Coronary artery (tissue), 2 donors: ENCODE data around the gene ERICH6.
A peak's percentile ranks its signal among the peaks of the same experiment; 100 is the strongest.

Experiments
- DNase-seq: peaks from one replicate; pipeline ENCODE4 v3.0.0-alpha.2; 2017; ENCODE audit warnings: low spot score
- H3K27ac ChIP-seq, 2 donors: fragments of 200-600 bp; sonication (generic); one replicate each; pipeline ENCODE4 v1.5.1; 2016 to 2019
- H3K4me3 ChIP-seq: fragments of 200-600 bp; sonication (generic); 2 replicates; pipeline ENCODE4 v1.5.1; 2016; ENCODE audit warnings: mild to moderate bottlenecking, moderate library complexity
- CTCF ChIP-seq: fragments of 200-600 bp; sonication (generic); IDR thresholded peaks from one replicate; pipeline ENCODE4 v1.5.1; 2019; ENCODE audit warnings: antibody characterized with exemption

ERICH6 gene

GRCh38 chr3:150736316-150736719 is 32.6 kb upstream of the ERICH6 start:
- Histone ChIP-seq H3K27ac (no peak overlapping the region), H3K4me3 (no peak overlapping the region)
- DNase-seq, result no peak
- no peak for TF ChIP-seq CTCF

- no peak for TF ChIP-seq CTCF
- H3K4me3 ChIP-seq, result no peak overlapping the region
- no peak for DNase-seq
These were observed 31.0 kb upstream of the ERICH6 start for GRCh38 chr3:150734795-150735119.

GRCh38 chr3:150733936-150734794 is 30.4 kb upstream of the ERICH6 start:
- no peak for TF ChIP-seq CTCF
- no peak for DNase-seq
- Histone ChIP-seq H3K4me3 (no peak overlapping the region), H3K27ac (no peak overlapping the region)

More at GRCh38 chr3:150734795-150735119, 31.0 kb upstream of the ERICH6 start:
- H3K27ac ChIP-seq, result no peak overlapping the region

- H3K27ac ChIP-seq, result no peak overlapping the region
- DNase-seq, result no peak
- TF ChIP-seq CTCF, result no peak
- no peak overlapping the region for H3K4me3 ChIP-seq
These were observed 29.7 kb upstream of the ERICH6 start for GRCh38 chr3:150733373-150733935.

GRCh38 chr3:150729682-150730360 is 26.1 kb upstream of the ERICH6 start:
- no peak overlapping the region for H3K4me3 ChIP-seq
- TF ChIP-seq CTCF, result no peak
- DNase-seq, result no peak
- no peak overlapping the region for H3K27ac ChIP-seq

- peak overlapping the region in 1 of 2 donors; percentile 47 for H3K27ac ChIP-seq
- TF ChIP-seq CTCF, result no peak
- no peak overlapping the region for H3K4me3 ChIP-seq
- no peak for DNase-seq
These were observed 24.2 kb upstream of the ERICH6 start for GRCh38 chr3:150727653-150728502.
